ENCODE measurements around the gene MCL1. TPM values are rescaled to one million over a fixed set of nuclear protein-coding genes. Genes with fewer than 3 reads are reported as not detected.

The MCL1 gene
- polyA plus RNA-seq, 1 of the 3 experiments (the other 2 are of a cell fraction): 110 TPM

- Histone ChIP-seq H4K20me1 (ENCODE audit: insufficient read depth) (peaks cover 6% of the 10 kb centered on the region; the same call in 1 of the 2 replicates), H2AFZ (ENCODE audit: low read depth) (no peak overlapping the region), H3K27ac (ENCODE audit: low read depth in 2 of 2, low read length in 1 of 2) (no peak overlapping the region), H3K27me3 (ENCODE audit: insufficient read depth) (no peaks in the 10 kb centered on the region), H3K4me1 (ENCODE audit: control insufficient read depth in 1 of 2, insufficient read depth in 2 of 2, low read depth in 1 of 2, low read length in 1 of 2) (peaks cover 18 to 21% of the 10 kb centered on the region in 2 experiments; a peak in 3 of 4 replicates), H3K9me3 (no peaks in the 10 kb centered on the region), H3K9me2 (no peaks in the 10 kb centered on the region), H3K4me2 (no peak overlapping the region), H3K4me3 (ENCODE audit: low read depth in 2 of 2, low read length in 1 of 2) (no peak overlapping the region), H3K36me3 (replicated peaks in 1 of 2; ENCODE audit: control insufficient read depth in 1 of 2, insufficient read depth in 2 of 2, low read length in 1 of 2) (no peaks in the 10 kb centered on the region), H3K79me2 (ENCODE audit: insufficient read depth) (peaks cover 31% of the 10 kb centered on the region), H3F3A (replicated peaks; ENCODE audit: insufficient read depth) (peaks cover 16% of the 10 kb centered on the region), H3K9ac (no peak overlapping the region)
- no peak for DNase-seq
- CTCF ChIA-PET: interaction anchor here (1.1 to 5.2 kb wide), 3 partner anchors 11 to 256 kb away, joined by 3 to 58 read pairs (median 6); no protein-coding TSS in a partner anchor
- 95% methylated on average over 18 of the region's 26 CpGs for WGBS (ENCODE audit: low lambda C conversion rate)
- POLR2A ChIA-PET: no interaction called here
- TF ChIP-seq GATA2 (CRISPR knock-in tag; IDR thresholded peaks at IDR 0.05) (no peak), FOXM1 (IDR thresholded peaks at IDR 0.05; ENCODE audit: low read depth) (no peak), TCF12 (IDR thresholded peaks at IDR 0.05) (no peak), NFIC (IDR thresholded peaks at IDR 0.05; ENCODE audit: borderline replicate concordance) (no peak), ELF1 (IDR thresholded peaks at IDR 0.05) (no peak), FOXJ3 (CRISPR knock-in tag; IDR thresholded peaks at IDR 0.05) (no peak), YY1 (IDR thresholded peaks at IDR 0.05; ENCODE audit: low read depth) (no peak), POLR2AphosphoS5 (IDR thresholded peaks at IDR 0.05; ENCODE audit: low read depth, low read length) (no peak), CHD2 (IDR thresholded peaks at IDR 0.05; ENCODE audit: low read length, partially characterized antibody) (no peak), JUND (IDR thresholded peaks at IDR 0.05) (no peak), MEF2A (IDR thresholded peaks at IDR 0.05; ENCODE audit: borderline replicate concordance, low read depth) (no peak), EP300 (IDR thresholded peaks at IDR 0.05; ENCODE audit: borderline replicate concordance in 1 of 2, low read depth in 1 of 2, low read length in 1 of 2) (no peak)
- TF ChIP-seq, protein P1, sequence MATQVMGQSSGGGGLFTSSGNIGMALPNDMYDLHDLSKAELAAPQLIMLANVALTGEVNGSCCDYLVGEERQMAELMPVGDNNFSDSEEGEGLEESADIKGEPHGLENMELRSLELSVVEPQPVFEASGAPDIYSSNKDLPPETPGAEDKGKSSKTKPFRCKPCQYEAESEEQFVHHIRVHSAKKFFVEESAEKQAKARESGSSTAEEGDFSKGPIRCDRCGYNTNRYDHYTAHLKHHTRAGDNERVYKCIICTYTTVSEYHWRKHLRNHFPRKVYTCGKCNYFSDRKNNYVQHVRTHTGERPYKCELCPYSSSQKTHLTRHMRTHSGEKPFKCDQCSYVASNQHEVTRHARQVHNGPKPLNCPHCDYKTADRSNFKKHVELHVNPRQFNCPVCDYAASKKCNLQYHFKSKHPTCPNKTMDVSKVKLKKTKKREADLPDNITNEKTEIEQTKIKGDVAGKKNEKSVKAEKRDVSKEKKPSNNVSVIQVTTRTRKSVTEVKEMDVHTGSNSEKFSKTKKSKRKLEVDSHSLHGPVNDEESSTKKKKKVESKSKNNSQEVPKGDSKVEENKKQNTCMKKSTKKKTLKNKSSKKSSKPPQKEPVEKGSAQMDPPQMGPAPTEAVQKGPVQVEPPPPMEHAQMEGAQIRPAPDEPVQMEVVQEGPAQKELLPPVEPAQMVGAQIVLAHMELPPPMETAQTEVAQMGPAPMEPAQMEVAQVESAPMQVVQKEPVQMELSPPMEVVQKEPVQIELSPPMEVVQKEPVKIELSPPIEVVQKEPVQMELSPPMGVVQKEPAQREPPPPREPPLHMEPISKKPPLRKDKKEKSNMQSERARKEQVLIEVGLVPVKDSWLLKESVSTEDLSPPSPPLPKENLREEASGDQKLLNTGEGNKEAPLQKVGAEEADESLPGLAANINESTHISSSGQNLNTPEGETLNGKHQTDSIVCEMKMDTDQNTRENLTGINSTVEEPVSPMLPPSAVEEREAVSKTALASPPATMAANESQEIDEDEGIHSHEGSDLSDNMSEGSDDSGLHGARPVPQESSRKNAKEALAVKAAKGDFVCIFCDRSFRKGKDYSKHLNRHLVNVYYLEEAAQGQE (IDR thresholded peaks at IDR 0.05; ENCODE audit: low read depth, low read length): no peak
- TF ChIP-seq, protein P2, sequence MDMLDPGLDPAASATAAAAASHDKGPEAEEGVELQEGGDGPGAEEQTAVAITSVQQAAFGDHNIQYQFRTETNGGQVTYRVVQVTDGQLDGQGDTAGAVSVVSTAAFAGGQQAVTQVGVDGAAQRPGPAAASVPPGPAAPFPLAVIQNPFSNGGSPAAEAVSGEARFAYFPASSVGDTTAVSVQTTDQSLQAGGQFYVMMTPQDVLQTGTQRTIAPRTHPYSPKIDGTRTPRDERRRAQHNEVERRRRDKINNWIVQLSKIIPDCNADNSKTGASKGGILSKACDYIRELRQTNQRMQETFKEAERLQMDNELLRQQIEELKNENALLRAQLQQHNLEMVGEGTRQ (IDR thresholded peaks at IDR 0.05; ENCODE audit: borderline replicate concordance, low read depth, low read length): no peak
- TF ChIP-seq, protein P3, sequence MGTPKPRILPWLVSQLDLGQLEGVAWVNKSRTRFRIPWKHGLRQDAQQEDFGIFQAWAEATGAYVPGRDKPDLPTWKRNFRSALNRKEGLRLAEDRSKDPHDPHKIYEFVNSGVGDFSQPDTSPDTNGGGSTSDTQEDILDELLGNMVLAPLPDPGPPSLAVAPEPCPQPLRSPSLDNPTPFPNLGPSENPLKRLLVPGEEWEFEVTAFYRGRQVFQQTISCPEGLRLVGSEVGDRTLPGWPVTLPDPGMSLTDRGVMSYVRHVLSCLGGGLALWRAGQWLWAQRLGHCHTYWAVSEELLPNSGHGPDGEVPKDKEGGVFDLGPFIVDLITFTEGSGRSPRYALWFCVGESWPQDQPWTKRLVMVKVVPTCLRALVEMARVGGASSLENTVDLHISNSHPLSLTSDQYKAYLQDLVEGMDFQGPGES (IDR thresholded peaks at IDR 0.05; ENCODE audit: low read depth, low read length): no peak
These were observed 22.3 kb downstream of the MCL1 start for GRCh38 chr1:150557065-150557600.
